ENCODE results near the gene SNTB2.

DNA sequence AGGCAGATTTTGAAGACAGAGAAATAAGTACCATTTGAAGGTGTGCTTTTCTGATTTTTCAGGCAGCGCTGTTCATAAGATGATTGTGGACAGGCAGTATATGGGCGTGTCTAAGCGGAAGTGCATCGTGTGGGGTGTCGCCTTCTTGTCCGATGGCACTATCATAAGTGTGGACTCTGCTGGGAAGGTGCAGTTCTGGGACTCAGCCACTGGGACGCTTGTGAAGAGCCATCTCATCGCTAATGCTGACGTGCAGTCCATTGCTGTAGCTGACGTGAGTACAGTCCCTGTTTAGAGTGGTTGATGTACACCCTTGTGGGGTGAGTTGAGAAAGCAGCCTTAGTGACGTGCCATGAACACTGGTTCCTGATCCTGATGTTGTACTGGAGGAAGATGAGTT, 43.8 kb upstream of the SNTB2 start:
- TF ChIP-seq, protein P1, sequence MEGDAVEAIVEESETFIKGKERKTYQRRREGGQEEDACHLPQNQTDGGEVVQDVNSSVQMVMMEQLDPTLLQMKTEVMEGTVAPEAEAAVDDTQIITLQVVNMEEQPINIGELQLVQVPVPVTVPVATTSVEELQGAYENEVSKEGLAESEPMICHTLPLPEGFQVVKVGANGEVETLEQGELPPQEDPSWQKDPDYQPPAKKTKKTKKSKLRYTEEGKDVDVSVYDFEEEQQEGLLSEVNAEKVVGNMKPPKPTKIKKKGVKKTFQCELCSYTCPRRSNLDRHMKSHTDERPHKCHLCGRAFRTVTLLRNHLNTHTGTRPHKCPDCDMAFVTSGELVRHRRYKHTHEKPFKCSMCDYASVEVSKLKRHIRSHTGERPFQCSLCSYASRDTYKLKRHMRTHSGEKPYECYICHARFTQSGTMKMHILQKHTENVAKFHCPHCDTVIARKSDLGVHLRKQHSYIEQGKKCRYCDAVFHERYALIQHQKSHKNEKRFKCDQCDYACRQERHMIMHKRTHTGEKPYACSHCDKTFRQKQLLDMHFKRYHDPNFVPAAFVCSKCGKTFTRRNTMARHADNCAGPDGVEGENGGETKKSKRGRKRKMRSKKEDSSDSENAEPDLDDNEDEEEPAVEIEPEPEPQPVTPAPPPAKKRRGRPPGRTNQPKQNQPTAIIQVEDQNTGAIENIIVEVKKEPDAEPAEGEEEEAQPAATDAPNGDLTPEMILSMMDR (IDR thresholded peaks at IDR 0.05 in 4 of 5, conservative IDR thresholded peaks at IDR 0.05 in 1 of 5): no peak
- TF ChIP-seq POLR2A (IDR thresholded peaks at IDR 0.05): no peak
